GM19328 (cell line): ENCODE measurements around the gene CPEB1.

ENCODE experiments used
- ATAC-seq: cut with Tn5 transposase; IDR thresholded peaks from one replicate; pipeline ENCODE4 v1.9.1; 2021; ENCODE audit warnings: mild to moderate bottlenecking, moderate library complexity; ENCODE audit not compliant: unreplicated experiment

Gene CPEB1

DNA sequence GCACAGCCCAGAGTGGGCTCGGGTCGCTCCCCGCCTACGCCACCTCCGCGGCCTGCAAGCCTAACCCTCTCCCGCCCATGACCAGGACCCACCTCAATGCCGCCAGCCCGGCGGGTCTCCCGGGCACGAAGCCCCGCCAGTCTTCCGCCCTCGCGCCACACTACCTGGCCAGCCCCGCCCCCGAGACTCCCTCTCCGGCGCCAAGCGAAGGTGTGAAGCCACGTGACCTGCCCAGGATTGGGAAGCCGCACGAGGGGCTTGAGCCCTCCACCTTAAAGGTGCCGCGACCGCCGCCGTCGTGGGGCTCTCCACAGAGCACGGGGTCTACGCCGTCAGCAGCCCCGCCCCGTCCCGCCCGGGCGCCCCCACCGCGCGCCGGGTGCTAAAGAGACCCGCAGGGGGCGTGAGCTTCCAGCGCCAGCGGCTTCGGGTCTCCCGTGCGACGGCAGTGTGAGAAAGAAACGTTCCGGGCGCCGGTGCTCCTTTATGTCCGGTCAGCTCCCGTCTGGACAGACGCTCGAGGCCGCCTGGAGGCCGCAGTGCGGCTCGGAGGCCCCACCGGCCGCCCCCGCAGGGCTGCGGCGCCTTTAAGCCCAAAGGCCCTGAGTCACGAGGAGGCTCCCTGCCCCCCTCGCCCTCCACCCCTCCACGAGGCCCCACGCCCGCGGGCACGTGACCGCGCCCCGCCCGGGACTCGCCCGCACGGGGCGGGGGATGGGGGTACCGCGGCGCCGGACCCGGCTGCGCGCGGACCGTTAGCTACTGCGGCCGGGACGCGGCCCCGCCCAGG lies at the start of gene CPEB1:
CPEB1 (minus strand) TSS at position 319 of the 790 bp plus-strand sequence. CDS start 18,904 bp downstream, outside the sequence.
- no peak for ATAC-seq

DNA sequence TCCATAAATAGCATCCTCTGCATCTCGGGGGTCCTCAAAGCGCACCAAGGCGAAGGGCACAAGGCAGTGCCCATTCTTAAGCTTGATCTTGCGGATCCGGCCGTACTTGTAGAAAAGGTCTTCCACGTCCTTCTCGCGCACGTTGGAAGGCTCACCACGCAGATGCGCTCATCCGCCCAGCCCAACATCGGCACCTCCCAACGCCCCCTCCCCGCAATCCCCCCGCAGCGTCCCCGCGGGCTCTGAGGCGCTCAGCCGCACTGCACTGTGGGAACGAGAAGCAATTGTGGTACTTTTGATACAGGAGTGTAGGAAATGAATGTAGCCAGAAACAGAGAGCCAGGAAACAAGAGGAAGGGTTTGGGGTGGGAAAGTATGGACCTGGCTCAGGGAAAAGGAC lies 45.0 kb upstream of the CPEB1 start:
- no peak for ATAC-seq

DNA sequence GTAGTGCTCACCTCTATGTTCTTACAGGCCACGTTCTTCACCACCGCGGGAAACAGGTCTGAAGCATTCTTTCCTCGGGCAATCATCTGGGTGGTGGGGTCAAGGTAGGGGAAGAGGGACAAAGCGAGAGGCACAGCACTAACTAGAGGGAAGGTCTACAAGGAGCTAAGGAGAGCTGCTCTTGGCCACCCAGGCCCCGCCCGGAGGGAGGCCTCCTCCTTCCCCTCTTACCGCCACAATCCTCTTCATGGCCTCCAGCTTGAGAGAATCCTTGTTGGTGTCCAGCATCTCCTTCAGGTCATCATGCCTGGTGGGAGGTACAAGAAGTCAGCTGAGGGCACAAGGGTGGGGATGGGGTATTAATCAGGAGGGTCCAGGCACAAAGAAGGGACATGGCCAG lies 42.0 kb upstream of the CPEB1 start:
- ATAC-seq: no peak

DNA sequence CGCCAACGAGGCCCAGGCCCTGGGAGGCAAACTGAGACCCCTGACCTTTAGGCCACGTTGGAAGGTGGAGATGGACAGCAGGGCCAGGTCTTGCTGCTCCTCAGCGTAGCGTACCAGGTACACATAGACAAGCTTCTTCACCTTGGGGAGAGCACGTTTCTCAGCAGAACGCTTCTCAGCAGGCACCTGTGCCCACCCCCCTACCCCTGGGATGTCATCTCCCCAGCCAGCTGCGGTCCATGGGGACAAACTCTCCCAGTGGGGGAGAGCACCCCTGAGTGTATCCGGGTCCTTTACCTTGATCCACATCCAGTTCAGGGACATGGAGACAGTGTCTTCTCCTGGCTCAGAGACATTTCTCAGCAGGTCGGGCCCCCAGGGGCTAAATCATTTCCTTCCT lies 41.5 kb upstream of the CPEB1 start:
- no peak for ATAC-seq

DNA sequence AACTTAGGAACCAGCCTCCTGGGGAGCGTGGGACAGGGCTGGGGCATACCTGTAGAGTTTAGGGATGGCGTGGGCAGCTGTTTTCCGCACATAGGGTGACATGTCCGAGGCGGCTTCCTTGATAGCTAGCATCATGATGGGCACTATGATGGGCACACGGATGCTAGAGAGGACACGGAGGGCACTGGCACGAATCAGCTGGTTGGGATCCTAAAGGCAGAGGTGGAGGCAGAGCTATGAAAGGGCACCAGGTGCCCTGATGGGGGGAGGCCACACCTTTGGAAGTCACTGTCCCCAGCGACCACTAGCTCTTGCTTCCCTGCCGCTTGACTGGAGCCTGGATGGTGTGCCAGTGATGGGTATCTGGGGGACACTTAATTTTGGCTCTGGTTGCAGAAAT lies 34.2 kb upstream of the CPEB1 start:
- no peak for ATAC-seq

DNA sequence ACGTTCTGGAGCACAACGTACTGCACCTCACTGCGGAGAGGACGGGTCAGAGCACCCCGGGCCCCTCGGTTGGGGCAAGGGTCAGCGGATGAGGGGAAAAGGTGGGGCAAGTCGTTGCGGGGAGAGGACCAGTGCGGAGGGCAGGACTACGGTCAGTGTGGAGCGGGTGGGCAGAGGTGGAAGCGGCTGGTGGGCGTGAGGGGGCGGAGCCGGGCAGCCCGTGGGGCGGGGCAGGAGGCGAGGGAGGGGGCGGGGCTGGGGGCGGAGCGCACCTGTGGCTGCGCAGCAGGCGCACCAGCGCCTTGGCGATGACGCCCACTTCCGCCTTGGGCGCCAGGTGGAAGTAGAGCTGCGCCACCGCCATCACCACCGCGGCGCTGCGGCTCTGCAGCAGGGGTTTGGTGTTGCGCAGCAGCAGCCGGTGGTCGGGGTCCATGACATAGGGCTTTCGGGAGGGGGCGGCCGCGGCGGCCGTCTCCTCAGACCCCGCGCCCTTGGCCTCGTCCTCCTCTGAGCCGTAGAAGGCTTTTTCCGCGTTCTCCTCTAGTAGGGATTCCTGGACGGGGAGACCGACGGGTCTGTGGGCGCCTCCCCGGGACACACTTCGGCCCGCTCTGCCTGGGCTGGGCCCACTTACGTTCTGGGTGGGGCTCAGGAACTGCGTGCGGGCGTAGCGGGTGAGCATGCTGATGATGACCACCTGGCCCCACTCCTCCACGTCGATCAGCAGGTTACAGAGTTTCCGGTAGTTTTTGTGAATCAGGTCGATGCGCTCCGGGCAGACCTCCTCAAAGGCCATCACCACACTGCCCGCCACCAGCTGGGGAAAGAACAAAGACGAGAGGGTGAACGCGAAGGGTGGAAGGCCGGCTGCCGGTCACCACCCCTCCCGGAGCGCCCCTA lies 33.3 kb upstream of the CPEB1 start:
- ATAC-seq: peak; percentile 64

DNA sequence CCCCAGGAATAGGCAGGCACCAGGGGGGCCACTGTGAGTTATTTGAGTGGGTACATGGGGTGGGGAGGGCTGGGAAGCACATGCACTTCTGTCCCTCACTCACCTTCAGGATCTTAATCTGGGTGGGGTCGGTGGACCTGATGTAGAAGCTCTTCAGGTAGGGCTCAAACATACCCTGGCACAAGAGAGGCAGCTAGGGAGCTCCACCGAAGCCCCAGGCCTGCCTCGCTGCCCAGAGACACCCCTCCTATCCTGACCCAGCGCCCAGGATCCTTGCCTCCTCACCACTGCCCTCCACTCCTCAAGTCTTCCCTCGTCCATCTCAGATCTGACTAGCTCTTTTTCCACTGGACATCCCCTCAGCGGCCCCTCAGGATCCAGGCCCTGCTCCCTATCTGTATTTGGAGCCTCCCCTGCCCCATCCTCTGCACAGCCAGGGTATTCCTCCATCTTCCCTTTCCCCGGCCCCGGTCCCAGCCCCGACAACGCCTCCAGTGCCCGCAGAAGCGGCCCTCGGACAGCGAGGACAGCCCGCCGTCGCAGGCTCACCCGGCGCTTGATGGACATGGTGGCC lies 32.5 kb upstream of the CPEB1 start:
- ATAC-seq: no peak

DNA sequence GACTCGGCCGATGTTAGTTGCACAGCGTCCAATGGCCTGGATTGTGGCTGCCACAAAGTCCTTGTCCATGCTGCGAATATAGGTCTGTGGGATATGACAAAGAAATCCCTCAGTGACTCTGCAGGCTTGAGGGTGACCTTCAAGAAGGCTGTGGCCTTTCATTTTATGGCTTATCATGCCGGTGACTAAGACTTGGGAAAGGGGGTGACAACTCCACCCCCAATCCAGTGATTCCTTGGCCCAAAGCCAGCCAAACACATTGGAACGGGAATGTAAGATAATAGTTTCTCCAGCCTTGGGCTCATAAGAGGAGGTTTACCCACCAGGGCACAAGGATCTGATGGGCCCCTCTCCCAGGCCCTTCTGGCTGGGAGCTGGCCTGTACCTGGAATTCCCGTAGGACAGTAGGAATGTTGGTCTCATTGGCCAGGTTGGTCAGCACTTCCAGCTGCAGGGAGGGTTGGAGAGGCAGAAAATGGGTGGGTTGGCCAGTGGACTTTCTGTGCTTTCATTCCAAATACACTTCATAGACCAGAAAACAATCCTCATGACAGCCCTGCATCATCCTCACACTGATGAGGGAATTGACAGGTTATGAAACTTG lies 30.7 kb upstream of the CPEB1 start:
- ATAC-seq: no peak

DNA sequence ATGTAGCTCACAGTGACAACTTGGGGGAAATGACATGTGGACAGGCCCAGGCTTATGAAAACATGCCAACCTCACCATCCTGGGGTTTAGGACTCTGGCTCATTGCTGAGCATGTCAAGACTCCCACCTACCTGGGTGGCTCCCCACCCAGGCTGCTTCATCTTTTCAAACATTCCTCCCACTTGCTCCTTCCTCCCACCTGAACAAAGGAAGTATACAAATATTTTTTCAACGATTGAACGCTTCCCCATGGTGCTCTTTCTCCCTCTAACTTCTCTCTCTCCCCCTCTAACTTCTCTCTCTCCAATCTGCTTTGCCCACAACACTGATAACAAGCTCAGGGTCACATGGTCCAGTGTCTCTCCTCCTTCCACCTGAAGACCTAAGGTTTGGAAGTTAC lies 27.7 kb upstream of the CPEB1 start:
- ATAC-seq: no peak

DNA sequence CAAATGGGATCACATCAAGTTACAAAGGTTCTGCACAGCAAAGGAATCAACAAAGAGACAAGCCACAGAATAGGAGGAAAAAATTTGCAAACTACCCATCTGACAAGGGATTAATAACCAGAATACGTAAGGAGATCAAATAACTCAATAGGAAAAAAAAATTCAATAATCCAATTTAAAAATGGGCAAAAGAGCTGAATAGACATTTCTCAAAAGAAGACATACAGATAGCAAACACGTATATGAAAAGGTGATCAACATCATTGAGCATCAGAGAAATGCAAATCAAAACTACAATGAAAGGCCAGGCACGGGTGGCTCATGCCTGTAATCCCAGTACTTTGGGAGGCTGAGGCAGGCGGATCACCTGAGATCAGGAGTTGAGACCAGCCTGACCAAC lies 23.5 kb upstream of the CPEB1 start:
- no peak for ATAC-seq

DNA sequence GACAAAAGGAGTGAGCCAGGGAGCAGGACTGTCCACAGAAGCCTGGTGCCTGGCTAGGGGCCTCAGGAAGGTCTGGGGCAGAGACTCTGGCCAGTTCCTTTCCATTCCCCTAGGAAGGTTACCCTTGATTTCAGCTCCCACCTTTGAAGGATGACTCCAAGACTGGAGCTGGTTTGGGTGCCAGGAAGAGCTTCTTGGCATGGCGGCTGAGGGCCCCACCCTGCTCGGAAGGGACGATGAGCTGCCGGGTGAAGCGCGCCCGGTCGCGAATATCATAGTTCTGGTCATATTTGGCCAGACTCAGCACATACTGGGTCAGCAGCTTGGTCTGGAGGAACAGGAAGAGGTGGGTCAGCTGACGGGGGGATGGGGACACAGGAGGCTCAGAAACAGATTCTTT lies 19.4 kb upstream of the CPEB1 start:
- no peak for ATAC-seq

DNA sequence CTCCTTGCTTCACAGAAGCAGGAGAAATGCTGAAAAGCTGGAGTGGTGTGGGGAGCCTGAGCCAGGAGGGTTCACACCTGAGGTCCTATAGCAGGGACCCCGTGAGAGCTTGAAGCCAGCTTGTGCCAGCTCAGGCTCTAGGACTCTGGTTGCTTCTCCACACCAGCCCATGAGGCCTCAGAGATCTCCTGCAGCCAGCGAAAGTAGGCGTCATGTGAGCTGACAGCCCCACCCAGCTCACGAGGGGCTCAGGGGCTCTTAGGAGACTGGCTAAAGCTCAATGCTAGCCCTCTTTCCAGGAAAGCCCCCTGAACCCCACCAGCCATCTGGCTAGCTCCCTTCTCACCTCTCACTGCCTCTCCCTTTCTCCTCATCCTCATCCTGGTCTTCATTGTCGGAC lies 16.9 kb upstream of the CPEB1 start:
- ATAC-seq: no peak

DNA sequence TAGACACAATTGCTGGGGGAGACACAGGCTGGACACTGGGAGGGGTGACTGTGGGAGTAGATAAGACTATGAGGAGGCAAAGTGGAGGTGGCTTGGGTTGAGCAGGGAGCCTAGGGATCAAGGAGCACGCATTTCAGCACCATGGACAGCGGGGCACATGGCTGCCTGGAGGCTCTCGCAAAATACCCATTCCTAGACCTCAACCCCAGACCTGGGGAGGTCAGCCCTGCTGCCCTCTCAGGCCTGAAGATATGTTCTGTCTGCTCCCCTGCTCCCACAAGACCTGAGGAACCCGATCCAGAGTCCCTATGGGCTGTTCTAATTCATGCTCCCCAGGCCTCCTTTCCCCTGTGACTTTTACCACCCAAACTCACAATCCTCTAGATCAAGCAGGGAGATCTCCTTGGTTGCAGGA lies 16.0 kb upstream of the CPEB1 start:
- no peak for ATAC-seq

DNA sequence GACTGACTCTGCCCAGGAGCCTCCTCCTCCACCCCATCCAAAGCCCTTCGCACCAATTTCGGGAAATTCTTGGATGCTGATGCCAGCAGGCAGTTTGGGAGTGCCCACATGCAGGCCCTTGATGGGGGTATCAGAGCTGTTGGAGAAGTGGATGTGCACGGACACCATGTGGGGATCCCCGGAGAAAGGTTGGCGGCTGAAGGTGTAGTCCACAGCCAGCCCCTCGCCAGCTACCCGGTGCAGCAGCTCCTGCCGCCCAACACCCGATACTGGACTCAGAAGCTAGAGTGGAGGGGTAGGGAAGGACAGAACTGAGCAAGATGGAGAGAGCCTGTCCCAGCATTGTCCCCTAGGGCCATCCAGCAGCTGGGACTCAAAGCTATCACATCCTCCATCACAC lies 15.5 kb upstream of the CPEB1 start:
- no peak for ATAC-seq

DNA sequence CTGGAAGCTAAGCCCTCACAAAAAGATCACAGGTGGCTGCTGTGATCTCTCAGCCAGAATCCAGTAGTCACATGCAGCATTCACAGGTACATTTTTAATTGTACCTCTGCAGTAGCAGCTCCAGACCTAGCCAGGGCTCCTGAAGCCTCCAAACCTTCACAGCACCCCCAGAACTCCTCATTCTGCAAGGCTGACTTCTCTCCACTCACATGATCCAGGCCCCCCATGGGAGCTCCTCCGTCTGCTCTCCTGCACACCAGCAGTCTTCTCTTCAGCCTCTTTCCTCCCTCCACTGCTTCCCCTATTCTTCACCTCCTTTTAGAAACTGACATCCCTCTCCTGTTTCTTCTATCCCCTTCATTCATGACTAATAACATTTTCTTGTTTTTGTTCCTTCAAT lies 13.2 kb upstream of the CPEB1 start:
- no peak for ATAC-seq

DNA sequence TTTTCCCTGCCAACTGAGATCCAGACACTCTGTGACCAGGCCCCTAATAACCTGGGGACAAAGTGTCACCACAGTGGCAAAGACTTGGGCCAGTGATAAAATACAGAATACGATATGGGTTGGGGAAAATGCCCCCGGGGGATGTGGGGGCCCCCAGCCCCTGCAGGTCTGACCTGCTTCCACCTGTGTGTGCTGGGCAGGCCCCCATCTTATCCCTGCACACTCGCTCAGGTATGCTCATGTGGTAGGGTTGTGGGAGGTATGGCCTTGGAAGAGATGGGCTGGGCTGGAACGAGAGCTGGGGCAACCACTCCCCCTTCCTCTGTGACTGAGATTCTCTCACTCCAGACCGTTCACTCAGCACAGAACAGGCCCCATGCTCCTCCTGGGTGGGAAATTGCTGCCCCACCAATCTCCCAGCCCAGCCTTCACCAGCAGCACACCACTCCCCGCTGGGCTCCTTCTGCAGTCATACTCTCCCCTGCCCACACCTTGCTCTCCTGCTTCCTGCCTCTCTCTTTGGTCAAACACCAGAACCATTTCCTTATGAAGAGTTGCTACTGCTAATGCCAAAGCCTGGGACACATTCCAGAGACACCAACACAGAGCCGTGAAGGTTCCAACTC lies 9.6 kb upstream of the CPEB1 start:
- ATAC-seq: no peak

DNA sequence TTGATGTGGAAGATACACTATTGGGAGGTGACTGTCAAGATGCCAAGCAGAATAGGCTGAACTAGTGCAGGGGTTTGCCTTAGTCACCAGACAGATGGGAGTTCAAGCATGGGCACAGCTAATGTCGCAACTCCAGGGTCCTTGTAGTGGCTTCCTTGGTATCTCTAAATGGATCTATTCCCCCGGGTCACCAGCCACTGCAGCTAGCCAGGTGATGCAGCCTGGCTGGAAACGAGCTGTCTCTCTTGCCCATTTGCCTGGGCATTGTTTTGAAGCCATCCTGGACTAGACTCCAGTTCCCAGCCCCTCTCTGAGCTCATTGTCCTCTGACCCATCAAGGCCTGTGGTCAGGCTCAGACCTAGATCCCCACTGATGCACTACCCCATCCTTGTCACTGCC lies 8.4 kb upstream of the CPEB1 start:
- ATAC-seq: no peak

DNA sequence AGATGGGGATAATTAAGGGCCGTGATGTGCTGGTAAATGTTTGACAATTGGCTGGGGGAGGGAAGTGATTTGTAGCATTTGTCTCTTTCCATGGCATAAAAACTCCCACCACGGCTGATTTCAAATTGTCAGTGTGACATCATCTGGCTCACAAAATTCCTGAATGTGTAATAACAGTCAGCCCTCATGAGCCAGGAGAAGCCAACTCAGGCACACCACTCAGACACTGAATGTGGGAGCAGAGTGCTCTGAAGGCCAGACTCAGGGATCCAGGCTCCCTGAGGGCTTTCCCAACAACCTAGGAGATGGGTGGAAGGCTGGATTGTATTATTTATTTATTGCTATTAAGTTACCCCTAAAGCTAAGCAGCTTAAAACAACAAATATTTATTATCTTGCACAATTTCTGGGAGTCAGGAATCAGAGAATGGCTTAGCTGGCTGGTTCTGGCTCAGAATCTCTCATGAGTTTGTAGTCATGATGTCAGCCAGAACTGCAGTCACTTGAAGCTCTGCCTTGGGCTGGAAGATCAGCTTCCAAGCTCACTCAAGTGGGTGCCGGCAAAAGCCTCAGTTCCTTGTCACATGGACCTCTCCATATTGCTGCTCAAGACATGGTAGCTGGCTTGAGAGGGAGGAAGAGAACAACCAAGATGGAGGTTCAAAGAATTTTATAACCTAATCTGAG lies 6.5 kb upstream of the CPEB1 start:
- no peak for ATAC-seq

DNA sequence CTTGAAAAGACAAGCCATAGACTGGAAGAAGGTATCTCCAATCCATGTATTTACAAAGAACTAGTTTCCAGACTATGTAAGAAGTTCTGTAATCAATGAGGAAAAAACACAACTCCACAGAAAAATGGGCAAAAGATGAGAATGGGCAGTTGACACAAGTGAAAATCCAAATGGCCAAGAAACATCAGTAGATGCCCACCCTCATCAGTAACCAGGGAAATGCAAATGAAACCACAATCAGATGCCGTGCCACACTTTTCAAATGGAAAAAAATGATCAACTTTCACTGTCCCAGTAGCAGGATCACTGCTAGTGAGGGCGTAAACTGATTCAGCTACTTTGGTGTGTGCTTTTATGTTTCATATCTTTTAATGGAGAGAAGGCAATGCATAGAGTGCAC lies 4.5 kb upstream of the CPEB1 start:
- ATAC-seq: no peak

DNA sequence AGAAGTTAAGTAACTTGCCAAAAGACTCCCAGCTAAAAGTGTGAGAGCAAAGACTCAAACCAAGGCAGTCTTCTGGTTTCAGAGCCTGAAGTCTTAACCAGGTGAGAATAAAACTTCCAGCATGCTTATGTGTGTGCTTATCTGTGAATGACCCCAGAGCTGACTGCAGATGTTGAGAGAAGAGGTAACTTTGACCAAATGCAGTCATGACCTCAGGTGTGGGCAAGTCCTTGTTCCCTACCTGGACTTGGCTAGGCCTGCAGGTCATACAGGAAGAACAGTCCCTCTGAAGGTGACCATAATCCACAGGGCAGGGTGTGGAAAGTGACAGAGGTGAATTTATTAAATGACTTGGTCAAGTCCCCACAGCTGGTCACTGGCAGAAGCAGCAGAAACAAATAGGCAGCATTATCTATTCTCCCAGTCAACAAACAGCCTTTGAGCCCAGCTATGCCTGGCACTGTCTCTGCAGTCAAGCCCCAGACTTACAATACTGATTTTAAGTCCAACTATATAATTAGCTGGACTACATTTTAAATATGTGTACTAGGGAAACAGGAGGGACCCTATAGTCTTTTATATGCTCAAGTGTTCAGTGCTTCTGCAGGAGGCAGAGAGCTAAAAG lies 3.0 kb upstream of the CPEB1 start:
- no peak for ATAC-seq
